ENCODE data around the gene ASCL2.
"Not testable (repeated sequence)": the region's sequence is repeated elsewhere in the genome, so short reads cannot be mapped to it uniquely, and the experiment has no call there.

ASCL2 gene

DNA sequence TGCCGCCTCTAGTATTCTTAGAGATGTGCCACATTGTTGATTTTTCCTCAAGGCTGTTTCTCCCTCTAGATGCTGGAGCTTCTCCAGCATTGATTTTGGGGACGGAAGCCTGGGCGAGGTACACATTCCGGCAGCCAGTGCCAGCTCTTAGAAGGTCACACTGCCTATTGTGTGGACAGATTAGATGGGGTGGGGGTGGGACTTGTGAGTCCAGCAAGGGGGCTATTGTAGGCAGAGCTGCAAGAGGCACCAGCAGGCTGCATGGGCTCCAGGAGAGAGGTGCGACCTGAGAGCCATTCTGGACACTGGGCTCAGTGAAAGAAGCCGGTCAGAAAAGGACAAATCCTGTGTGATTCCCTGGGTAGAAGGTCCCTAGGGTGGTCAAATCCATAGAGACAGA lies 19.0 kb upstream of the ASCL2 start:
- POLR2A ChIA-PET = no interaction called here
- CTCF ChIA-PET = no interaction called here
- no peak for DNase-seq (ENCODE audit: extremely low spot score)
- TF ChIP-seq ZNF384 (IDR thresholded peaks at IDR 0.05) = no peak

DNA sequence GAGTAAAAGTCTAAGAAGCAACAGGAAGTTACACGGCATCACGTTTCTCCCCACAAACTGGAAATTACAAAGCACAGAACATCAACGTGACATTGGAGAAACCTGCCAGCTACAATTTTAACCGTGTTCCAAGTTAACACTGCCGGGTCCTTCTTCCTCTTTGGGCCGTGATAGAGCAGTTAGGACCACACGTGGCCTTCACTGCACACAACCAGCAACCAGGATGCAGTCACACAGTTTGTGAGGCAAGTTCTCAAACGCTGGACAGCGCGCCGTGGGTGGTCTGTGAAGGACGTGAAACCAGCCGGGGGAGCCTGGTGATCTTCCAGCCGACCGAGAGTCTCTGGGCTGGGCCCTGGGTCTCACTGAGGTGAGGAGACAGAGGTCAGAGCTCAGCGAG lies 16.7 kb upstream of the ASCL2 start:
- no peak for DNase-seq (ENCODE audit: extremely low spot score)
- CTCF ChIA-PET = no interaction called here
- TF ChIP-seq ARNT (IDR thresholded peaks at IDR 0.05) (no peak), BHLHE40 (IDR thresholded peaks at IDR 0.05; ENCODE audit: borderline replicate concordance) (no peak), SUZ12 (IDR thresholded peaks at IDR 0.05) (no peak), TARDBP (IDR thresholded peaks at IDR 0.05) (no peak), HDGF (IDR thresholded peaks at IDR 0.05; ENCODE audit: borderline replicate concordance) (no peak), FOXM1 (IDR thresholded peaks at IDR 0.05; ENCODE audit: borderline replicate concordance) (no peak), CTBP1 (IDR thresholded peaks at IDR 0.05; ENCODE audit: borderline replicate concordance) (no peak), NFRKB (IDR thresholded peaks at IDR 0.05) (no peak), L3MBTL2 (conservative IDR thresholded peaks at IDR 0.05) (no peak), FOXA1 (IDR thresholded peaks at IDR 0.05) (no peak), LEF1 (IDR thresholded peaks at IDR 0.05; ENCODE audit: borderline replicate concordance) (no peak), ELF4 (IDR thresholded peaks at IDR 0.05) (no peak), FOXK2 (IDR thresholded peaks at IDR 0.05) (no peak), ZNF384 (IDR thresholded peaks at IDR 0.05) (no peak), SP1 (IDR thresholded peaks at IDR 0.05) (no peak)
- TF ChIP-seq, protein P1, sequence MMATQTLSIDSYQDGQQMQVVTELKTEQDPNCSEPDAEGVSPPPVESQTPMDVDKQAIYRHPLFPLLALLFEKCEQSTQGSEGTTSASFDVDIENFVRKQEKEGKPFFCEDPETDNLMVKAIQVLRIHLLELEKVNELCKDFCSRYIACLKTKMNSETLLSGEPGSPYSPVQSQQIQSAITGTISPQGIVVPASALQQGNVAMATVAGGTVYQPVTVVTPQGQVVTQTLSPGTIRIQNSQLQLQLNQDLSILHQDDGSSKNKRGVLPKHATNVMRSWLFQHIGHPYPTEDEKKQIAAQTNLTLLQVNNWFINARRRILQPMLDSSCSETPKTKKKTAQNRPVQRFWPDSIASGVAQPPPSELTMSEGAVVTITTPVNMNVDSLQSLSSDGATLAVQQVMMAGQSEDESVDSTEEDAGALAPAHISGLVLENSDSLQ (IDR thresholded peaks at IDR 0.05) = no peak
- POLR2A ChIA-PET = no interaction called here

DNA sequence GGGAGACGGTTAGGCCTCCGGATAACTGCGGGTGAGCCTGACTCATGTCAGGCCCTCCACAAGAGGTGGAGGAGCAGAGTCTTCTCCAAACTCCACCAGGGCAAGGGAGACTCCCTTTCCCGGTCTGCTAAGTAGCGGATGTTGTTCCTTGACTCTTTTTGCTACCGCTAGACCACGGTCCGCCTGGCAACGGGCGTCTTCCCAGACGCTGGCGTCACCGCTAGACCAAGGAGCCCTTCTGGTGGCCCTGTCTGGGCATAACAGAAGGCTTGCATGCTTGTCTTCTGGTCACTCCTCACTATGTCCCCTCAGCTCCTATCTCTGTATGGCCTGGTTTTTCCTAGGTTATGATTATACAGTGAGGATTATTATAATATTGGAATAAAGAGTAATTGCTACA lies 16.0 kb upstream of the ASCL2 start:
- CTCF ChIA-PET; POLR2A ChIA-PET; DNase-seq (ENCODE audit: extremely low spot score): not testable (repeated sequence)

DNA sequence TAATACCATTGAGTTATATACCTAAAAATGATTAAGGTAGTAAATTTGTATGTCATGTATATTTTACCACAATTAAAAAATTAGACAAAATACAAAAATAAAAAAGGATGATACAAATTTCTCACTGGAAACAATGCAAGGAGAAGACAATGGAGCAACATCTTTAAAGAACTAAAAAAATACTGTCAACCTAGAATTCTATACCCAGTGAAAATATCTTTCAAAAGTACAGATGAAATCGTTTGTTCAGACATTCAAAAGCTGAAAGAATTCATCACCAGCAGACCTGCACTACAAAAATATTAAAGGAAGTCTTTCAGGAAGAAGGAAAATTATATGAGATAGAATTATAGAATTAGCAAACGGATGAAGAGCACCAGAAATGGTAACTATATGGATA lies 9.8 kb upstream of the ASCL2 start:
- CTCF ChIA-PET = interaction anchor here (0.6 kb wide), 1 partner anchor 162 kb away, joined by 3 read pairs; no protein-coding TSS in a partner anchor

DNA sequence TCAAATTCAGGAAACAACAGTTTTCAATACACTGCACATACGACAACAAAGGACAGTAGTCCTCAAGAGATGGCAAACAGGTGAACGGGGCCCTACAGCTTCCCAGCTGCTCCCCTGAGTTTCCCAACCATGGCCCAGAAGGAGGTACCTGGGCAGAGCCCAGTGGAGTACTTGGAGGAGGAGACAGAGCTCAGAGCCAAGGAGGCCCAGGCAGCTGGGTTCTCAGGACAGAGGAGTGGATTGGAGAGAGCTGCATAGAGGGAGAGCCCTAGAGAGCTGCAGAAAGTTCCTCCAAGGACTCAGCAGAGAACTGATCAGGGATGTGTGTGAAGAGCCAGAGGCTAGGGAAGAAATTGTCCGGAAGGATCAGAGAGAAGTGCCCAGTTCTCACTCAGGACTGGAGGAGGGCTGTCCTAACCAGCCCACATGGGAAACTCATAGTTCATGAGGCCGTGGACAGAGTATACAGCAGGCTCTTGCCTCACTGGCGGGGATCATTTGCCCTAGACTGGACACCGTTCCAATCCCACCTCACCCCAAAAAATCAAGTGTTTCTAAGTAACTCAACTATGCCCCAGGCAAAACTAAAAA lies 7.6 kb upstream of the ASCL2 start:
- CTCF ChIA-PET = no interaction called here
- no peak for DNase-seq (ENCODE audit: extremely low spot score)
- TF ChIP-seq, protein P1 (IDR thresholded peaks at IDR 0.05) = no peak
- TF ChIP-seq FOXK2 (IDR thresholded peaks at IDR 0.05) (no peak), L3MBTL2 (conservative IDR thresholded peaks at IDR 0.05) (no peak), SP1 (IDR thresholded peaks at IDR 0.05) (no peak), NFRKB (IDR thresholded peaks at IDR 0.05) (no peak), LEF1 (IDR thresholded peaks at IDR 0.05; ENCODE audit: borderline replicate concordance) (no peak), ELF4 (IDR thresholded peaks at IDR 0.05) (no peak), BHLHE40 (IDR thresholded peaks at IDR 0.05; ENCODE audit: borderline replicate concordance) (no peak), SUZ12 (IDR thresholded peaks at IDR 0.05) (no peak), ARNT (IDR thresholded peaks at IDR 0.05) (no peak), TARDBP (IDR thresholded peaks at IDR 0.05) (no peak), HDGF (IDR thresholded peaks at IDR 0.05; ENCODE audit: borderline replicate concordance) (no peak), FOXA1 (IDR thresholded peaks at IDR 0.05) (no peak), ZNF384 (IDR thresholded peaks at IDR 0.05) (no peak)
- POLR2A ChIA-PET = no interaction called here

More for the DNA sequence above, 9.8 kb upstream of the ASCL2 start:
- POLR2A ChIA-PET = no interaction called here
- TF ChIP-seq ARNT (IDR thresholded peaks at IDR 0.05) (no peak), LEF1 (IDR thresholded peaks at IDR 0.05; ENCODE audit: borderline replicate concordance) (no peak), FOXM1 (IDR thresholded peaks at IDR 0.05; ENCODE audit: borderline replicate concordance) (no peak), NFRKB (IDR thresholded peaks at IDR 0.05) (no peak), FOXA1 (IDR thresholded peaks at IDR 0.05) (no peak), HDGF (IDR thresholded peaks at IDR 0.05; ENCODE audit: borderline replicate concordance) (no peak), ELF4 (IDR thresholded peaks at IDR 0.05) (no peak), SP1 (IDR thresholded peaks at IDR 0.05) (no peak), L3MBTL2 (conservative IDR thresholded peaks at IDR 0.05) (no peak), BHLHE40 (IDR thresholded peaks at IDR 0.05; ENCODE audit: borderline replicate concordance) (no peak), ZNF384 (IDR thresholded peaks at IDR 0.05) (no peak), CTBP1 (IDR thresholded peaks at IDR 0.05; ENCODE audit: borderline replicate concordance) (no peak)
- TF ChIP-seq, protein P1 (IDR thresholded peaks at IDR 0.05) = no peak
- no peak for DNase-seq (ENCODE audit: extremely low spot score)

DNA sequence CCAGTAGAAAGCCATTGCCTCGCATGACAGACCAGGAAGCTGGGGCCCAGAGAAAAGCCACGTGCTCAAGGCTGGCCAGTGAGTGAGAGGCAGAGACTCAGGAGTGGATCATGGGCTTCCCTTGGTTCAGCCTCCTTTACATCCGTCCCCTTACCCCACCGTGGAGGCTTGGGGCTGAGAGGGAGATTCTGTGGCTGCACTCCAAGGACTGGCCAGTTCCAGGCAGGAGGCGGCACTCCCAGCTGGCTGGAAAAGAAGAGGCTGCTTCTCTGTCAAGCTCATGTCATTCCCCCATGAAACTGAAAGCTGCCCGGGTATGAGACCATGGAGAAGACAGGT lies 6.6 kb upstream of the ASCL2 start:
- ChIA-PET POLR2A (no interaction called here), CTCF (no interaction called here)
- no peak for TF ChIP-seq ARNT (IDR thresholded peaks at IDR 0.05)
- TF ChIP-seq CTBP1 (IDR thresholded peaks at IDR 0.05; ENCODE audit: borderline replicate concordance) = no peak
- TF ChIP-seq FOXM1 (IDR thresholded peaks at IDR 0.05; ENCODE audit: borderline replicate concordance) = no peak
- TF ChIP-seq SUZ12 (IDR thresholded peaks at IDR 0.05) = no peak
- TF ChIP-seq BHLHE40 (IDR thresholded peaks at IDR 0.05; ENCODE audit: borderline replicate concordance) = no peak
- no peak for TF ChIP-seq ELF4 (IDR thresholded peaks at IDR 0.05)
- TF ChIP-seq LEF1 (IDR thresholded peaks at IDR 0.05; ENCODE audit: borderline replicate concordance) = no peak
- no peak for TF ChIP-seq ZNF384 (IDR thresholded peaks at IDR 0.05)
- no peak for TF ChIP-seq HDGF (IDR thresholded peaks at IDR 0.05; ENCODE audit: borderline replicate concordance)
- TF ChIP-seq FOXK2 (IDR thresholded peaks at IDR 0.05) = no peak
- no peak for TF ChIP-seq NFRKB (IDR thresholded peaks at IDR 0.05)
- no peak for TF ChIP-seq L3MBTL2 (conservative IDR thresholded peaks at IDR 0.05)
- TF ChIP-seq SP1 (IDR thresholded peaks at IDR 0.05) = no peak
- TF ChIP-seq TARDBP (IDR thresholded peaks at IDR 0.05) = no peak
- TF ChIP-seq FOXA1 (IDR thresholded peaks at IDR 0.05) = no peak
- TF ChIP-seq, protein P1 (IDR thresholded peaks at IDR 0.05) = no peak
- no peak for DNase-seq (ENCODE audit: extremely low spot score)
